ENCODE measurements around the gene RSPH10B. TPM values are rescaled to one million over a fixed set of nuclear protein-coding genes. Genes with fewer than 3 reads are reported as not detected.

RSPH10B gene
- total RNA-seq, 3 donors from 2014 or later (not counting 1 experiment from before 2014, with no cell fraction given) = not detected

Other genes starting within 250 kb of the RSPH10B start
- 10 to 100 TPM; 73.6 to 86.6 (median 78.7) TPM for gene RNF216, start 189.0 kb downstream of the RSPH10B start, total RNA-seq
- under 1 TPM in 2 of 3 donors, not detected in 1; 0.57 to 0.82 TPM for gene OCM, start 89.9 kb downstream of the RSPH10B start, total RNA-seq
- 100 to 1,000 TPM in 2 of 3 donors, 10 to 100 TPM in 1; 81.4 to 114 (median 112) TPM for gene CCZ1, start 72.0 kb downstream of the RSPH10B start, total RNA-seq
- gene PMS2, start 38.4 kb upstream of the RSPH10B start, total RNA-seq = 10 to 100 TPM; 13.2 to 17.3 (median 15.6) TPM
- 10 to 100 TPM in 1 of 3 donors, 1 to 10 TPM in 2; 7.2 to 11.1 (median 8.1) TPM for gene AIMP2, start 38.6 kb upstream of the RSPH10B start, total RNA-seq
- gene ANKRD61, start 60.7 kb upstream of the RSPH10B start, total RNA-seq = not detected
- 10 to 100 TPM; 77.8 to 85.7 (median 85.1) TPM for gene EIF2AK1, start 88.5 kb upstream of the RSPH10B start, total RNA-seq
- 10 to 100 TPM; 29.4 to 38.3 (median 36.0) TPM for gene USP42, start 134.3 kb upstream of the RSPH10B start, total RNA-seq

Data from natural killer cell (primary cell).